Motor neuron (in vitro differentiated cells): ENCODE data around the gene SLC2A1. TPM values are rescaled to one million over a fixed set of nuclear protein-coding genes. Genes with fewer than 3 reads are reported as not detected.

Experiments
- ATAC-seq, 8 experiments: fragments of 200-7000 bp; cut with Tn5 transposase; replicated peaks in 6 of 8; 2 replicates each; pipeline ENCODE4 v1.8.0; 2021; ENCODE audit warnings: mild to moderate bottlenecking in 8 of 8, moderate library complexity in 8 of 8
- H3K27ac ChIP-seq, 2 donors: fragments of 250-450 bp; sonication (Bioruptor Pico); 2 replicates each; pipeline ENCODE4 v1.9.0; 2021; ENCODE audit warnings: antibody characterized with exemption in 2 of 2, mild to moderate bottlenecking in 2 of 2, moderate library complexity in 1 of 2
- H3K4me1 ChIP-seq, 2 donors: fragments of 250-450 bp; sonication (Bioruptor Pico); replicated peaks in 1 of 2; 2 replicates each; pipeline ENCODE4 v1.6.1; 2021; ENCODE audit warnings: antibody characterized with exemption in 2 of 2, mild to moderate bottlenecking in 2 of 2, moderate library complexity in 1 of 2
- H3K4me3 ChIP-seq, 5 donors: fragments of 250-450 bp; sonication (Bioruptor Pico); 2 replicates each; pipeline ENCODE4 v1.9.0; 2021; ENCODE audit warnings: antibody characterized with exemption in 5 of 5, mild to moderate bottlenecking in 5 of 5, moderate library complexity in 4 of 5
- WGBS, 10 experiments: fragments of 450-650 bp; shearing (Covaris generic); methylation state at CpG; one replicate each; pipeline ENCODE4 v1.0.0; 2022; 5-methylcytosine and 5-hydroxymethylcytosine counted together
- in situ Hi-C, 9 experiments: fragments of 400-800 bp; cut with MboI; loops; one replicate each; pipeline ENCODE4 v1.15.0; 2021; ENCODE audit warnings: low sequenced_read_pairs in 9 of 9, low pct_unique_long_range_greater_than_20kb in 2 of 9; ENCODE audit not compliant: unreplicated experiment in 9 of 9
- total RNA-seq, 8 experiments: library from RNA; unstranded; fragments of 300-600 nt; gene quantifications; 2 replicates each; pipeline versions ENCODE4 v1.2.3 to v1.2.4, GENCODE V29; 2022

SLC2A1 gene
- total RNA-seq, 8 experiments from 2014 or later: 44.2 to 523 (median 315) TPM

DNA sequence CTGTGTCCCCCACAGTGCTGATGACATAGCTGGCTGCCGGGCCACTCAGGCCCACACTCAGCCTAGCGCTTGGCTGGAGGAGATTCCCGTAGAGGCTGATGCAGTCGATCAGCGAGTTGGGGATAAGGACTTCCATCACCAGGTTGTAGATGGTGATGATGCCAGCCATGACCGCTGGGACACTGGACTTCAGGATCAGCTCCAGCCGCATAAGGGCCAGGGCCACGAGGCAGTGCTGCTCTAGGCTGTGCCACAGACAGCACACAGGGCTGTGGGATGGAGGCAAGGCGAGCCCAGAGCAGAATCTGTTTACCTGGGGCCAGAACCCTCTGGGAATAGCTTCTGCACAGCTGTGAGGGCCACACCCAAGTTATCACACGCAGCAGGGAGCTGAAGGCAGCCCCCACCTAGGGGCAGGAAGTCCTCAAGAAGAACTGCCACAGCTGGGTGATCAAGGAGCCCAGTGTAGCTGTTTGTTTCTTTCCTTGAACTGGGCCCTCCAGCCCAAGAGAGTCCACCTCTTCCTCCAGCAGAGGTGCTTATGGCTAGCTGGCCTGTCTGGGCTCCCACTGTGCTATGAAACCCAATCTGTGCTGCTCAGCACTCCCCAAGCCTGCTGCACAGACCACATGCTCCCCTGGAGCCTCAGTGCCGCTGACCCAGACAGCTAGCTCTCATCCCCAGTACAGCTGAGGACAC lies 6.2 kb downstream of the SLC2A1 start:
- in situ Hi-C loops: loop anchor here in 1 of 9 experiments (25.0 kb wide), 1 partner anchor 110 kb away; no protein-coding TSS in a partner anchor
- Histone ChIP-seq H3K4me1 (peaks cover 83 to 92% of the 10 kb centered on the region in 2 donors), H3K4me3 (peak overlapping the region in 3 of 5 donors; percentile 7 to 68 (median 65)), H3K27ac (peak overlapping the region; percentile 5 to 52)
- peak; percentile 7 to 78 (median 54) for ATAC-seq
- 20 to 100% (median 46%) methylated on average over 1 to 8 of the region's 11 CpGs; no CpG with 5 or more reads in 5 of the 10 experiments for WGBS, 10 experiments

GRCh38 chr1:42951588-42951987 lies 7.1 kb downstream of the SLC2A1 start:
- peak overlapping the region; percentile 5 to 52 for H3K27ac ChIP-seq
- peak overlapping the region in 1 of 5 donors; percentile 65 for H3K4me3 ChIP-seq
- peaks cover 89 to 96% of the 10 kb centered on the region in 2 donors for H3K4me1 ChIP-seq
- in situ Hi-C loops: loop anchor here in 1 of 9 experiments (25.0 kb wide), 1 partner anchor 111 kb away; no protein-coding TSS in a partner anchor
- no CpG with 5 or more reads among the region's 1 CpG for WGBS, 10 experiments
- no peak for ATAC-seq

DNA sequence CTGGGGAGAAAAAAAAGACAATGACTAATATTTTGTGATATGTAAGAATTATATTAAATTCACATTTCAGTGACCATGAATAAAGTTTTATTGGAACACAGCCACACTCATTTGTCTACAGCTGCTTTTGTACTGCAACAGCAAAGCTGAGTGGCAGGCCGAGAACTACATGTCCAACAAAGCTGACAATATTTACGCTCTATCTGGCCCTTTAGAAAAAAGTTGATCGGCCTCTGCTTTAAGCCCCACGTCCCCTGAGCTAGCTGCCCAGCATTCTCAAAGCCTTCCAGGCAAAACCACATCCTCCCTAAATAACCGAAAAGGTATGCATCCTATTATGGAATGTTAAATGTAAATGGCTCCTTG lies 8.6 kb downstream of the SLC2A1 start:
- Histone ChIP-seq H3K4me1 (peaks cover 92 to 100% of the 10 kb centered on the region in 2 donors), H3K27ac (peak overlapping the region in 1 of 2 donors; percentile 29), H3K4me3 (peak overlapping the region in 1 of 5 donors; percentile 0)
- in situ Hi-C loops: loop anchor here in 1 of 9 experiments (25.0 kb wide), 1 partner anchor 112 kb away; no protein-coding TSS in a partner anchor
- ATAC-seq: peak in 1 of 8 experiments; percentile 12
- 7 to 60% (median 44%) methylated on average over 1 to 5 of the region's 5 CpGs; no CpG with 5 or more reads in 2 of the 10 experiments for WGBS, 10 experiments

DNA sequence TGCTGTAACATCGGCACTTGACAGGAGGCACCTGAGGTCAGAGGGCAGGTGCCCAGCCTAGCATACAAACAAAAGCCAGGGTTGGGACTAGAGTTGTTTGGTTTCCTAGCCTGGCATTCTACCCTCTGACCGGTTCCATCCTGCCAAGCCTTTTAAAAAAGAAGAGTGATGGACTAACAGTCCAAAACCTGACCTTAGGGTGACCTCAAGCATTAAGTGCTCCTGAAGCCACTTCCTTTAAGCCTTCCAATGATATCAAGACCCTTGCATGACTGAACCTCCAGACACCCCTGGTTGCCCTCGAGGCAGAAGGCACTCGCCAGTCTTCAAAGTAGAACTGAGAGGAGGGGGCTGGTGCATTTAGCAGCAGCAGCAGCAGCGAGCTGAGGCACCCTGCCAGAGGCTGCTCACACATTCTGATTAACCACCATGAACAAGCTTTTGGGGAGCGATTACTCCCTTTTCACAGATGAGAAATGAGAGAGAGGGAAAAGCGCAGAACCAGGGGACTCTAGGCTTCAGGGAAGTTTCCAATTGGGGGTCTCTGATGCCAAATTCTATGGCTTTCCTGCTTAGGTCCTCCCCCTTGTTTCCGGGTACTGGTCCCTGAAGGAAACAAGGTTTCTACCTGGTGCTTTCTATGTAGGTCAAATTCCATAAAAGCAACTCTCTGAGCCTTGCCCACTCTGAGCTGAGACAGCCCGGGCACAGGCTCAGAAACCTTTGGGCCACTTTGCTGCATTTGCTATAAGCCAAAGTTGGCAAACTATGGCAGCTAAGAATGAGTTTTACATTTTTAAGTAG lies 9.2 kb downstream of the SLC2A1 start:
- H3K27ac ChIP-seq: peak overlapping the region; percentile 22 to 33
- peak in 1 of 8 experiments; percentile 1 for ATAC-seq
- peaks cover 95 to 99% of the 10 kb centered on the region in 2 donors for H3K4me1 ChIP-seq
- in situ Hi-C loops: loop anchor here in 1 of 9 experiments (25.0 kb wide), 1 partner anchor 113 kb away; no protein-coding TSS in a partner anchor
- 0 to 90% (median 33%) methylated on average over 1 to 8 of the region's 9 CpGs; no CpG with 5 or more reads in 1 of the 10 experiments for WGBS, 10 experiments
- H3K4me3 ChIP-seq: peak overlapping the region in 2 of 5 donors; percentile 0 to 2

GRCh38 chr1:42947965-42948732 lies 10.5 kb downstream of the SLC2A1 start:
- H3K4me3 ChIP-seq: no peak overlapping the region
- in situ Hi-C loops: no loop called here
- ATAC-seq: no peak
- peaks cover 96% of the 10 kb centered on the region in 2 donors for H3K4me1 ChIP-seq
- peak overlapping the region in 1 of 2 donors; percentile 22 for H3K27ac ChIP-seq
- WGBS, 10 experiments: 32 to 84% (median 53%) methylated on average over 1 to 10 of the region's 13 CpGs; no CpG with 5 or more reads in 3 of the 10 experiments

GRCh38 chr1:42947117-42947516 lies 11.6 kb downstream of the SLC2A1 start:
- peak in 2 of 8 experiments; percentile 12 to 14 for ATAC-seq
- in situ Hi-C loops: no loop called here

DNA sequence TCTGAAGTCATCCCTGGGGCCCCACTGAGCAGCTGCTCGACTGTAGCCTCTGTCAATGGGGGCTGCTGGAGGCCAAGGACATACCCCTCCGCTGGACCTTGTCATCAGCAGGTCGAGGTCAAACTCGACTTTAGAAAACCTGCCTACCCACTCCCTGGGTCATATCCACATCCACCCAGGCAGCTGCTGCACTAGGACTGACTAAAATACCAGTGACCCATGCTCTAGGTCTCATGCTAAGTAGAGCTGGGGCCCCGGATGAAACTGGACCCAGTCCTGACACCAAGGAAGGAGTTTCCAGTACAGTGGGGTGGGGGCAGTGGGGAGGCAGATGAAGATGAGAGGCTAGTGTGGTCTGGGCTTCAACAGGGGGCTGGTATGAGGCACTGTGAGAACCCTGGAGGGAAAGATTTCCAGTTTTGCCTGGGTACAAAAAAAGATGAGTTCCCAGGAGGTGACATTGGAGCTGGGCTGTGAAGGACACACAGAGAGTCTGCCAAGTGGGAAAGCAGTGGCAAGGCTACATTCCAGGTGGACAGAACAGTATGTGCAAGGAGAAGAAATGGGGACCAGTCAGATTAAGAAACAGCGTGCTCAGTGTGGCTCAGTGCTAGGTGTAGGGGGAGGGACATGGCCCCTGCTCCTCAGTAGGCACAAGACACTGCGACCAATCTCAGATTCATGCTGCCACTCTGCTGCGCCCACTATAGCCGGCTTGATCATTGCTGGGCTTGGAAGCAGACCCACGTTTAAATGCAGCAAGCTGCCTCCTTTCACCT lies 12.4 kb downstream of the SLC2A1 start:
- Histone ChIP-seq H3K4me3 (no peak overlapping the region), H3K27ac (peak overlapping the region; percentile 7 to 48), H3K4me1 (peaks cover 95 to 96% of the 10 kb centered on the region in 2 donors)
- in situ Hi-C loops: no loop called here
- WGBS, 10 experiments: 19 to 100% (median 41%) methylated on average over 1 to 8 of the region's 10 CpGs; no CpG with 5 or more reads in 3 of the 10 experiments
- ATAC-seq: peak in 4 of 8 experiments; percentile 2 to 10 (median 5)

More at GRCh38 chr1:42947117-42947516, 11.6 kb downstream of the SLC2A1 start:
- no peak overlapping the region for H3K4me3 ChIP-seq
- 0 to 100% (median 68%) methylated on average over 1 to 4 of the region's 4 CpGs; no CpG with 5 or more reads in 3 of the 10 experiments for WGBS, 10 experiments
- peak overlapping the region in 1 of 2 donors; percentile 48 for H3K27ac ChIP-seq
- H3K4me1 ChIP-seq: peaks cover 95 to 96% of the 10 kb centered on the region in 2 donors

DNA sequence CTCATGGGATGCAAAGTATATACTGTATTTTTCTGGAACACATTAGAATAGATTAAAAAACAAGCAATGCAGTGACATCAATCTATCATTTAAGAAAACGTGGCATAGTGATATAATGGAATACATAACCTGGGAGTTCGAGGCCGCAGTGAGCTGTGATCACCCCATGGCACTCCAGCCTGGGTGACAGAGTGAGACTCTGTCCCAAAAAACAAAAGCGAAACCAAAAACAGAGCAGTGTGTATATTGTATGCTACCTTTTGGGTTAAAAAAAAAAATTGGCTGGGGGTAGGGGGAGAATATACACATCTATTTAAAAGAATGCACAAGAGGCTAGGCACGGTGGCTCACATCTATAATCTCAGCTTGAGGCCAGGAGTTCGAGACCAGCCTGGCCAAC lies 13.5 kb downstream of the SLC2A1 start:
- no peak for ATAC-seq
- in situ Hi-C loops: no loop called here
- Histone ChIP-seq H3K27ac (peak overlapping the region in 1 of 2 donors; percentile 48), H3K4me3 (no peak overlapping the region), H3K4me1 (peaks cover 87 to 95% of the 10 kb centered on the region in 2 donors)
- 50 to 100% (median 77%) methylated on average over 2 to 6 of the region's 6 CpGs for WGBS, 10 experiments

- no peak overlapping the region for H3K4me3 ChIP-seq
- peaks cover 80 to 95% of the 10 kb centered on the region in 2 donors for H3K4me1 ChIP-seq
- peak overlapping the region in 1 of 2 donors; percentile 4 for H3K27ac ChIP-seq
- in situ Hi-C loops: no loop called here
- 61 to 88% (median 75%) methylated on average over 4 to 7 of the region's 9 CpGs; no CpG with 5 or more reads in 4 of the 10 experiments for WGBS, 10 experiments
- no peak for ATAC-seq
These were observed 14.3 kb downstream of the SLC2A1 start for GRCh38 chr1:42944246-42944928.

- 69 to 100% (median 92%) methylated on average over 1 to 6 of the region's 6 CpGs; no CpG with 5 or more reads in 3 of the 10 experiments for WGBS, 10 experiments
- H3K27ac ChIP-seq: peak overlapping the region in 1 of 2 donors; percentile 4
- in situ Hi-C loops: no loop called here
- no peak overlapping the region for H3K4me3 ChIP-seq
- ATAC-seq: no peak
- H3K4me1 ChIP-seq: peaks cover 75 to 95% of the 10 kb centered on the region in 2 donors
These were observed 14.9 kb downstream of the SLC2A1 start for GRCh38 chr1:42943728-42944127.

DNA sequence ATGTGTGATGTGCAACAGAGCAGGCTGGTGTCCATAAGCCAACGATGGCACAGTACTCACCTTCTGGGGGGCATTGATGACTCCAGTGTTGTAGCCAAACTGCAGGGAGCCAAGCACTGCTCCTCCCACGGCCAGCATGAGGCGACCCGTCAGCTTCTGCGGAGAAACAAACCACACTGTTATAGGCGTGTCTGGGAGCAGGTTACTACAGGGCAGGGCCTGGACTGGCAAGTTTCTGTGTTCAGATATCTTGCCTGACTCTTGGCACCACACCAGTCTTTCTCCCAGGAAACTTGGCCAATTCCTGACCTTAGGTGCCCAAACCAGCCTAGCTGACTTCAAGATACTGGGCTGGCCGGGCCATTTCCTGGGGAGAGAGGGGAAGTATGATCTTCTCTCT lies 15.5 kb downstream of the SLC2A1 start:
- Histone ChIP-seq H3K4me1 (peaks cover 72 to 95% of the 10 kb centered on the region in 2 donors), H3K4me3 (no peak overlapping the region), H3K27ac (peak overlapping the region in 1 of 2 donors; percentile 14)
- in situ Hi-C loops: no loop called here
- 60 to 83% (median 77%) methylated on average over 1 to 7 of the region's 7 CpGs; no CpG with 5 or more reads in 5 of the 10 experiments for WGBS, 10 experiments
- ATAC-seq: no peak
